Activated naive CD8-positive, alpha-beta T cell treated with anti-CD3 and anti-CD28 coated beads, Interleukin-2, amount 50 U/mL, for 16 hours (primary cell): ENCODE measurements around the gene LDHB.
"Not testable (repeated sequence)": the region's sequence is repeated elsewhere in the genome, so short reads cannot be mapped to it uniquely, and the experiment has no call there.

Source experiments
- DNase-seq: peaks from one replicate; pipeline ENCODE4 v3.0.0-alpha.2; 2020; ENCODE audit warnings: low read depth, low spot score

LDHB gene

GRCh38 chr12:21607701-21608100, 49.9 kb downstream of the LDHB start:
- DNase-seq = no peak

GRCh38 chr12:21606175-21606574, 51.5 kb downstream of the LDHB start:
- no peak for DNase-seq

- no peak for DNase-seq
Observed at GRCh38 chr12:21604245-21605101, 53.2 kb downstream of the LDHB start, which contains the start of gene GYS2. Gene GYS2 (minus strand): TSS chr12:21604847. CDS start chr12:21604592, 255 bp downstream.

- DNase-seq = no peak
Observed at GRCh38 chr12:21602774-21603173, 54.9 kb downstream of the LDHB start.

- no peak for DNase-seq
Observed at GRCh38 chr12:21600196-21600595, 57.4 kb downstream of the LDHB start.

- no peak for DNase-seq
Observed at GRCh38 chr12:21599143-21599999, 58.3 kb downstream of the LDHB start.

- DNase-seq = no peak
Observed at GRCh38 chr12:21598651-21599050, 59.0 kb downstream of the LDHB start.

- DNase-seq = not testable (repeated sequence)
Observed at GRCh38 chr12:21595356-21595755, 62.3 kb downstream of the LDHB start.

GRCh38 chr12:21585485-21585884, 72.2 kb downstream of the LDHB start:
- no peak for DNase-seq
